Lower leg skin (tissue), 3 donors: ENCODE measurements around the gene CPS1.

Experiments used
- CTCF ChIP-seq, 3 donors: fragments of 450-650 bp; IDR thresholded peaks; one replicate each; pipeline ENCODE4 v1.5.1; 2016; ENCODE audit warnings: antibody characterized with exemption in 3 of 3, mild to moderate bottlenecking in 3 of 3, moderate library complexity in 2 of 3
- POLR2A ChIP-seq, 2 donors: fragments of 450-650 bp; IDR thresholded peaks; one replicate each; pipeline ENCODE4 v1.6.1; 2016 to 2017; ENCODE audit warnings: antibody characterized with exemption in 2 of 2, mild to moderate bottlenecking in 1 of 2, moderate library complexity in 1 of 2

- TF ChIP-seq CTCF (IDR thresholded peaks at IDR 0.05), result no peak
- TF ChIP-seq POLR2A (IDR thresholded peaks at IDR 0.05), result no peak
Measured at GRCh38 chr2:210671065-210671464, 114.7 kb downstream of the CPS1 start.
